ENCODE results near the gene FAHD1. TPM values are rescaled to one million over a fixed set of nuclear protein-coding genes. Genes with fewer than 3 reads are reported as not detected.

FAHD1 gene
- total RNA-seq, 4 donors from 2014 or later = 46.2 to 89.0 (median 62.3) TPM

DNA sequence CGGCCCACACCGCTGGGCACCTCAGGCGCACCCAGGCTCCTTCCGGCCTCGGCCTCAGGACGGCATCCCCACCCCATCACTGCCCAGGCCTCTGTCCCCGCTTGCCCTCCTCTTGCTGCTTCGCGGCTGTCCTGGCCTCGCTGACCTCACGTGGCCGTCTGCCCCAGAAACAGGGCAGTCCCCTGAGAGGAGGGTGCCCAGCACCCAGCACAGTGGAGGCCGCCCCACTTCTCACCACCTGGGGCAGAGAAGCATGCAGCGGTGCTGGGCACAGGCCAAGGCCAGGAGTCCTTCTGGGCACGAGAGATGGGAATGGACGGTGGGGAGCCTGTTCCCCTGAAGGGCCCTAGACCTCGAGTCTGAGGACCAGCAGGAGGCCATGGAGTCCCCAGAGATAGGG lies 9.3 kb upstream of the FAHD1 start:
- H3K4me3 ChIP-seq (ENCODE audit: low read depth, poor library complexity, severe bottlenecking) = no peak overlapping the region
- no peak for DNase-seq (ENCODE audit: low spot score in 2 of 2)
- 92 to 93% methylated on average over 17 of the region's 17 CpGs for WGBS, 2 donors
- no peak for TF ChIP-seq POLR2A (IDR thresholded peaks at IDR 0.05)
- TF ChIP-seq, protein P1, sequence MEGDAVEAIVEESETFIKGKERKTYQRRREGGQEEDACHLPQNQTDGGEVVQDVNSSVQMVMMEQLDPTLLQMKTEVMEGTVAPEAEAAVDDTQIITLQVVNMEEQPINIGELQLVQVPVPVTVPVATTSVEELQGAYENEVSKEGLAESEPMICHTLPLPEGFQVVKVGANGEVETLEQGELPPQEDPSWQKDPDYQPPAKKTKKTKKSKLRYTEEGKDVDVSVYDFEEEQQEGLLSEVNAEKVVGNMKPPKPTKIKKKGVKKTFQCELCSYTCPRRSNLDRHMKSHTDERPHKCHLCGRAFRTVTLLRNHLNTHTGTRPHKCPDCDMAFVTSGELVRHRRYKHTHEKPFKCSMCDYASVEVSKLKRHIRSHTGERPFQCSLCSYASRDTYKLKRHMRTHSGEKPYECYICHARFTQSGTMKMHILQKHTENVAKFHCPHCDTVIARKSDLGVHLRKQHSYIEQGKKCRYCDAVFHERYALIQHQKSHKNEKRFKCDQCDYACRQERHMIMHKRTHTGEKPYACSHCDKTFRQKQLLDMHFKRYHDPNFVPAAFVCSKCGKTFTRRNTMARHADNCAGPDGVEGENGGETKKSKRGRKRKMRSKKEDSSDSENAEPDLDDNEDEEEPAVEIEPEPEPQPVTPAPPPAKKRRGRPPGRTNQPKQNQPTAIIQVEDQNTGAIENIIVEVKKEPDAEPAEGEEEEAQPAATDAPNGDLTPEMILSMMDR (IDR thresholded peaks at IDR 0.05) = no peak
- intact Hi-C loops (cut with DNase I; ENCODE audit: low total_unique reads) = no loop called here

DNA sequence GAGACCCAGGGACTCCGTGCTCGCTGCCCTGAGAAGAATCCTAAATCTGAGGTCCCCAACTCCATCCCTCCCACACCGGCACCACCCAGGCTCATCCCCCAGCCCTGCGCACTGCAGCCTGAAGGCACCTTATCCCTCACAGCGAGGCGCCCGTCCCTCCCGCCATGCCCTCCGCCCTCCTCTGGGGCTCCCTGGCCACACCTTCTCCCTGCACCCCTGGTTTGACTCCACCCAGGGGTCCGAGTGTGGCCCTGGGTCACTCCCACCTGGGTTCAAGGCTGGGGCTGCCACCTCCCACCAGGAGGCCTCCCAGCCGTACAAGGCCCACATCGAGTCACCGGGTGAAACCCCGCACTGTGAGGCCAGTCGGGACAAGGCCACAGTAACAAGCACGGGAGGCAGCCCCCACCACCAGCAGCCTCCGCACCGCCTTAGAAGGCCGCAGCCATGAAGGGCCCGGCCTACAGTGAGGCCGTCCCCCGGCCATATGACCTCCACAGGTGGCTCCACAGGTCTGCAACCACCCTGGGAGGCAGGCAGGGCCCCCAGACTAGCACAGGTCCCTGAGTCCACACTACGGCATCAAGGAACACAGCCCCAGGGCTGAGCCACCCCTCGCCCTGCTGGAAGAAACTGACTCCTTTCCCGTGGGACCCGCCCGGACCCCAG lies 8.7 kb upstream of the FAHD1 start:
- intact Hi-C loops (cut with DNase I; ENCODE audit: low total_unique reads) = no loop called here
- DNase-seq (ENCODE audit: low spot score in 2 of 2) = no peak
- no peak for TF ChIP-seq POLR2A (IDR thresholded peaks at IDR 0.05)
- H3K4me3 ChIP-seq (ENCODE audit: low read depth, poor library complexity, severe bottlenecking) = no peak overlapping the region
- 92 to 95% methylated on average over 27 of the region's 27 CpGs for WGBS, 2 donors

DNA sequence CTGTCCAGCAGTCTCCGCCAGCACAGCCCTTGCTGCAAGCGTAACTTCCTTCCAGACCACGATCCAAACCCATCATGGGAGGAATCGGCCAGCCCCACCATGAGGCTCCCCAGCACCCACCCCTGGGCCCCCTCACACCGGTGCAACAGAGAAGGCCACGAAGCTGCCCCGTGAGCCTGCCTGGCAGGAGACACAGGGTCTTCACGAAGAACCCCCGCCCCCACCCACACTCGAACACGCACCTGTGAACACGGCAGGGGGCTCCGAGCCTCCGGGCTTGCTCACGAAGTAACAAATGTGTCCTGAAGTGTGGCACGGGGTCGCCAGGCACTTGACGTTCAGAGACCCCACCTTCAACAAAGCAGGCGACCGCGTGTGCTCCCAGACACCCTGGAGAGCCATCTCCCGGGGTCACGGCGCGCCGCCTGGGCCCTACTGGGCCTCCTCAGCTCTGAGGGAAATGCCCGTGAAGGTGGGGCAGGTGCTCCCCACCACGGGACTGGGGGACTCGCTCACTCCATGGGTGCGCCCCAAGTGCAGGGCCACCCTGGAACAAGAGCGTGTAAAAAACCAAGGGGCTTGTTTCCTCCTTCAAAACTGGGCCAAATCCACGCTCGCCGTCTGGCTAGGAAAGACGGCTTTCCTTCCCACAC lies 8.0 kb upstream of the FAHD1 start:
- intact Hi-C loops (cut with DNase I; ENCODE audit: low total_unique reads) = no loop called here
- no peak for DNase-seq (ENCODE audit: low spot score in 2 of 2)
- TF ChIP-seq, protein P1 (IDR thresholded peaks at IDR 0.05) = no peak
- no peak for TF ChIP-seq POLR2A (IDR thresholded peaks at IDR 0.05)
- H3K4me3 ChIP-seq (ENCODE audit: low read depth, poor library complexity, severe bottlenecking) = no peak overlapping the region
- WGBS, 2 donors = 92 to 96% methylated on average over 25 to 35 of the region's 35 CpGs

DNA sequence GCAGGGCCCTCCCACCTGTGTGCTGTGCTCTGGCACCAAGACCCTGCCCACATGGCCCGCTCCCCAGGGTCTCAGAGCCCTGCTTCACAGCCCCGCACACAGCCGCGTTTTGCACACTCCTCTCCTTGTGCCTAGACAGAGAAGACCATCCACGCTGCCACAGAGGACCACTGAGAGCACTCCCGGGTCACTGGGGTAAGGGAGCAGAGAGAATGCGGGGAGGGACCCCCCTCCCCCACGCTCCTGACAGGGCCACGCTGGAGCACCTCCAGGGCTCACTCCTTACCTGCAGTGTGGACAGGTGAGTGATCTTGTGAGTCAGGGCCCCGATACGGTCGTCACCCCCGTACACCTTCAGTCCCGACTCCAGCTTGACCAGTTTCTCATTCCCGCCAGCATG lies 7.4 kb upstream of the FAHD1 start:
- intact Hi-C loops (cut with DNase I; ENCODE audit: low total_unique reads) = no loop called here
- H3K4me3 ChIP-seq (ENCODE audit: low read depth, poor library complexity, severe bottlenecking) = no peak overlapping the region
- no peak for DNase-seq (ENCODE audit: low spot score in 2 of 2)
- 87 to 96% methylated on average over 15 of the region's 15 CpGs for WGBS, 2 donors
- no peak for TF ChIP-seq POLR2A (IDR thresholded peaks at IDR 0.05)
- TF ChIP-seq, protein P1 (IDR thresholded peaks at IDR 0.05) = no peak

DNA sequence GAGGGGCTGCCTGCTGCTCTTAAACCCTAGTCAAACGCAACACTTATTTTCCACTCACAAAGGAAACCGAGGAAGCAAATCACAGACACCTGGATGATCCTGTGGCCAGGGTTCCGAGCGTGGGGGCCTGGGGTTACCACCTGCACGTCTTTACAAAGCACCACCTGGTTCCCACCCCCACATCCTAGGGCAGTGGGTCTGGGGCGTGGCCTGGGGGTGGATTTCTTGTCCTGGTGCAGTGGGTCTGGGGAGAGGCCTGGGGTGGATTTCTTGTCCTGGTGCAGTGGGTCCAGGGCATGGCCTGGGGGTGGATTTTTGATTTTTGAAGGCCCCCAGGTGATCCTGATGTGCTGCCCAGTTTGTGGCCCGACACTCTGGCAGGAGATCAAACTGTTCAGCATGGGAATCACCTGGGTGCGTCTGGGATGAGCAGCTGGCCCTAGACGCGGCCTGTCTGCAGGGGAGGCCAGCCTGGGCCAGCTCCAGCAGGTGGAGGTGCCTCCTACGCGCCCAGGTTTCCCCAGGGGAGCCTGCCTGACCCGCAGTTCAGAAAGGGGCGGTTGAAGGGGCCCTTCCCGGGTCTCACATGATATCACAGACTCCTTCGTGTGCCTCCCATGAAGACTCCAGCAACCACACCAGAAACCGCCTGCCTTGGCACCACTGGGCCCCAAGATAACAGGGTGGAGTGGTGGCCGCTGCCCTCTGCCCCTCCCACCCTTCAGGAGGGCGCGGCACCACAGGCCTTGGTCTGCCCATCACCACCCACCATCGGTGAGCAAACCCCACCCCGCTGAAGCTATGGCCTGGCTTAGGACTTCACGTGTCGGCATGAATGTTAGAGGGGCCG lies 6.7 kb upstream of the FAHD1 start:
- TF ChIP-seq, protein P1 (IDR thresholded peaks at IDR 0.05) = no peak
- no peak for TF ChIP-seq POLR2A (IDR thresholded peaks at IDR 0.05)
- H3K4me3 ChIP-seq (ENCODE audit: low read depth, poor library complexity, severe bottlenecking) = no peak overlapping the region
- intact Hi-C loops (cut with DNase I; ENCODE audit: low total_unique reads) = no loop called here
- WGBS, 2 donors = 84% methylated on average over 22 of the region's 25 CpGs
- no peak for DNase-seq (ENCODE audit: low spot score in 2 of 2)

DNA sequence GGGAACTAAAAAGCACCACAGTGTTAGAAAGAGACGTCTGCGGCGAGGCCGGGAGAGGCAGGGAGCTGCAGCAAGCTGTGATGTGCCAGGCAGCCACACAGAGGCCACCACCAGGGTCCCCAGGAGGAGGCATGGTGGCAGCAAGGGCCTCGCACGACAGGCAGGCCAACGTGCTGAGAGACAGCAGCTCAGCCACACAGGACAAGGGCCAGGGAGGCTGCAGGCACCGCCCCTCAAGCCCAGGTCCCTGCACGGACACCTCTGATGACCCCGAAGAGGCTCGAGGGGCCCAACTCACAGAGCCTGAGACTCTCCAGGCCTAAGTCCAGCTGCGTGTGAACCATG lies 6.1 kb upstream of the FAHD1 start:
- intact Hi-C loops (cut with DNase I; ENCODE audit: low total_unique reads) = no loop called here
- H3K4me3 ChIP-seq (ENCODE audit: low read depth, poor library complexity, severe bottlenecking) = no peak overlapping the region
- no peak for TF ChIP-seq POLR2A (IDR thresholded peaks at IDR 0.05)
- TF ChIP-seq, protein P1 (IDR thresholded peaks at IDR 0.05) = no peak
- 95 to 97% methylated on average over 11 to 12 of the region's 12 CpGs for WGBS, 2 donors
- DNase-seq (ENCODE audit: low spot score in 2 of 2) = no peak
